Fibroblast of pulmonary artery (primary cell): Measurements from ENCODE around the gene ADGRL3.

ENCODE experiments used
- DNase-seq: peaks from one replicate; pipeline ENCODE4 v3.0.0-alpha.2; 2010; ENCODE audit warnings: low read depth
- H3K4me3 ChIP-seq: replicated peaks from 2 replicates; pipeline ENCODE4 v1.5.1; 2011; ENCODE audit warnings: low read depth, mild to moderate bottlenecking, control low read depth, low read length, moderate library complexity
- TF ChIP-seq, protein P1 (sequence below): IDR thresholded peaks from 2 replicates; pipeline ENCODE4 v1.5.1; 2011; ENCODE audit warnings: mild to moderate bottlenecking, control low read depth, low read length, inconsistent platforms; ENCODE audit errors: missing control alignments

The ADGRL3 gene

DNA sequence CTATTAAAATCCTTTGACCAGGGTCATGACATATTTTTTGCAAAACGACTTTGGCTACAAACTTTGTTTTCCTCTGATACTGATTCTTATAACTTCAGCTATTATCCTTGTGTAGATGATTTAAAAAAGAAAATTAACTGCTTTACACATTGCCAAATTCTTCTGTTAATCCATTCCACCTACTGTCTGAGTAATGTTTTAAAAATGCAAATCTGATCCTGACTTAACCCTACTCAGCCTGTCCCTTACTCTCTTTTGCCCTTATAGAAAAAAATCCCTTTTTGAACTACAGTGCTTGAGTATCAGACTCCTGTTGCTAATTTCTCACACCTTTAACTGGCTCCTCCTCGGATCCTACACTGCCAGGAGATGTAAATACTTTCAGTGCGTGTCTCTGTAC is 723.1 kb downstream of the ADGRL3 start:
- no peak overlapping the region for H3K4me3 ChIP-seq
- TF ChIP-seq, protein P1, sequence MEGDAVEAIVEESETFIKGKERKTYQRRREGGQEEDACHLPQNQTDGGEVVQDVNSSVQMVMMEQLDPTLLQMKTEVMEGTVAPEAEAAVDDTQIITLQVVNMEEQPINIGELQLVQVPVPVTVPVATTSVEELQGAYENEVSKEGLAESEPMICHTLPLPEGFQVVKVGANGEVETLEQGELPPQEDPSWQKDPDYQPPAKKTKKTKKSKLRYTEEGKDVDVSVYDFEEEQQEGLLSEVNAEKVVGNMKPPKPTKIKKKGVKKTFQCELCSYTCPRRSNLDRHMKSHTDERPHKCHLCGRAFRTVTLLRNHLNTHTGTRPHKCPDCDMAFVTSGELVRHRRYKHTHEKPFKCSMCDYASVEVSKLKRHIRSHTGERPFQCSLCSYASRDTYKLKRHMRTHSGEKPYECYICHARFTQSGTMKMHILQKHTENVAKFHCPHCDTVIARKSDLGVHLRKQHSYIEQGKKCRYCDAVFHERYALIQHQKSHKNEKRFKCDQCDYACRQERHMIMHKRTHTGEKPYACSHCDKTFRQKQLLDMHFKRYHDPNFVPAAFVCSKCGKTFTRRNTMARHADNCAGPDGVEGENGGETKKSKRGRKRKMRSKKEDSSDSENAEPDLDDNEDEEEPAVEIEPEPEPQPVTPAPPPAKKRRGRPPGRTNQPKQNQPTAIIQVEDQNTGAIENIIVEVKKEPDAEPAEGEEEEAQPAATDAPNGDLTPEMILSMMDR: no peak
- DNase-seq: no peak

DNA sequence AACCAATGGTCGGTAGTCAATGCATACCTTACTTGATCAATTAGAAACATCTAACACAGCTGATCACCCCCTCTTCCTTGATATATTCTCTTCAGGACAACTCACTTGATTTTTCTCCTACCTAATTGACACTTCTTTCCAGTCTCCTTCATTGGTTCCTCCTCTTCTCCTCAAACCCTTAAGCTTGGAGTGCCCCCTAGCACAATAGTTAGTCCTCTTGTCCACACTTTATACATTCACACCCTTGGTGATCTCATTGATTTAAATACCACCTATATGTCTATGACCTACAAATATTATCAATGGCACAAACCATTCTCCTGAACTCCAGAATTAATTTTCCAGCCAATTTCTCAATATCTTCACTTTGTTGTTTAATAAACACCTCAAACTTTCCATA is 724.0 kb downstream of the ADGRL3 start:
- TF ChIP-seq, protein P1: no peak
- DNase-seq: no peak
- no peak overlapping the region for H3K4me3 ChIP-seq

DNA sequence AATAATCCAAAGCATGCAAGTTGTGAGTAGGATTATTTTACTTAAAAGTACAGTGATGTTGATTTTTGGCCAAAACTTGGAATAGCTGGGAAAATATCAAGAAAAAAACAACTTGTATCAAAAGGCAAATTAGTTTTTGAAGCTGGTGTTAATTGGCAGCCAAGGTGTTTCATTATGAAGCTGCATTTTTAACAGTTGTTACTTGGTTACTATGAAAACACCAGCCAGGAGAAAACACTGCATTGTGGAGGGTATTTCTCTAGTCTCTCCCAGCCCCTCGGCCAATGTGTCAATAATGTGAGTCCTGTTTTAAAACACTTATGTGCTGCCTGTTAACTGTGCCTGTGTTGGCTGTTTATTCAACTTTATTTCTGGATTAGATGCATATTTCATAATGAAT is 733.4 kb downstream of the ADGRL3 start:
- TF ChIP-seq, protein P1: no peak
- no peak for DNase-seq
- H3K4me3 ChIP-seq: no peak overlapping the region

DNA sequence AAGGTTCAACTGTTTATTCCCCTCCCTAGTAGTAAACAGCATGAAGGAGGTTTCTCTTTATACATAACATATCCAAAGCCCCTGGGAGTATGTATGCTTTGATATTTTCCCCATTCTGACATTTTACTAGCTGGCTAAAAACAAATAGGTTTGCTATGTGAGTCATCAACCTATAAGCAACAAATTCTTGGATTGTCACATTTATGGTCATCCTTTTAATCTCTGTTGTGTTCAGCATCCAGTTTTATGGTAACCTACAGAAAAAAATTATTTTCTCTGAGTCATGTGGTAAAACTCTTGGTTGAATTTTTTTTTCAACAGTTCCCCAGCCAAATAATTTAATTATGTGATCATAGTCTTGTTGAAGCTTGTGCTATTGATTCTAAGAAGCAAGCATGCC is 734.1 kb downstream of the ADGRL3 start:
- DNase-seq: no peak
- no peak overlapping the region for H3K4me3 ChIP-seq

DNA sequence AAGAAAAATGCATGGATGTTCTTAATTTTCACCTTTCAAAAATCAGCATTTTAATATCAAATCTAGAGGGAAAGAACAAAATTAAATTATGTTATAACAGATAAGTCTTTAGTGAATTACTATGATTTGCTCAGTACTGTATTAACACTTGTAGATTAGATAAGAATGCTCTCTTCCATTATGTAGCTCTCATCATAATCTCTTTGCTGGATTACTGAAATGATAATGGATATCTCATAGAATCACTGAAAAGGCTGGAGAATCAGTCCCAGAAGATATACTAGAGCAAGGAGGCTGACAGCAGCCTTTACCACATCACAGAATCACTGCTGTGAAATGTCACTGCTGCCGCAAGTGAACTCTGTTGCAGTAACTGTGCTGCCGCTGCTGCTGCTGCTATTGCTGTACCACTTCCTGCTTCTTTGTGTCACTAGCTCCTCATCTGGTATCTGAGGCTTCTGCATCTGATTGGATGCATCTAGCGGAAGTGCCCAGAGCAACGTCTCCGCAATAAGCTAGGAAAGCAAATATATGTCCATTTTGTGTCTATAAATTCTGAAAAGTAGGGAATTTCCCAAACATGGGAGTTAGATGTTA is 738.2 kb downstream of the ADGRL3 start:
- TF ChIP-seq, protein P1: no peak
- H3K4me3 ChIP-seq: no peak overlapping the region
- no peak for DNase-seq

More for the DNA sequence above, 734.1 kb downstream of the ADGRL3 start:
- TF ChIP-seq, protein P1: no peak

DNA sequence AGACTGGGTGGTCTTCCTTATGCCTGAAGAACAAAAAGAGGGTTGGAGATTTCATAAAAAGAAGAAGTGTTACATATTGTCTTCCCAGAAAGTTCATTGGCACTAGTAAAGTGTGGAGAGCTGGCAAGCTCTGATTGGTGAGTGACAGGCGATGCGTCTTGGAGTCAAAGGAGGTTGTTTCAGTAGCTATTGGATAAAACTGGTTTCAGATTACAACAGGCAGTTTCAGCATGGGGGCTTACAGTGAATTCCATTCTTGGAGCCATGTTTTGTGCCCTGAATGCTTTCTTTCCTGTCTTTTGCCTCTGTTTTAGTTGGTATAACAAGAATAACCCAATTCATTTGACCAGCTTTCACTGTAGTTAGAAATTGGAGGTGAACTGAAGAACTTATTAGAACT is 750.5 kb downstream of the ADGRL3 start:
- no peak for DNase-seq
- no peak overlapping the region for H3K4me3 ChIP-seq
- TF ChIP-seq, protein P1: no peak

DNA sequence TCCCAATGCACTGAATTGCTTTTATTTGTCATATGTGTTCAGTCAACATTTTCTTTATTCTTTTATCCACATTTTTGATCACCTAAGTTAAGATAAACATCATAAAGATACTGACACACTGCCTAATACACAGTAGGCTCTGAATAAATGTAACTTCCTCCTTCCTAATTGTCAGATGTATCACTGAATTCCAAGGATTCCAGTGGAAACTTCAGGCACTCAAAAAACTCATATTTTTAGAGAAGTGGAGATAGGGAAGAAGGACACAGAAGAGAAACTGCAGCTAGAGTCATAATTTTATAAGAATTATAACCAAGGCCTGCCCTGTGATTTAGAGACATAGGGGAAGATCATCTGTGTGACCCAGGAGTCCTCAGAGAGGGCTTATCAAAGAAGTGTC is 753.3 kb downstream of the ADGRL3 start:
- DNase-seq: no peak
- H3K4me3 ChIP-seq: no peak overlapping the region
- TF ChIP-seq, protein P1: no peak
